Esophagus muscularis mucosa (tissue), 4 donors: ENCODE data around the gene ADCY5. TPM values are rescaled to one million over a fixed set of nuclear protein-coding genes. Genes with fewer than 3 reads are reported as not detected.

Experiments
- DNase-seq: peaks from one replicate; pipeline ENCODE4 v3.0.0-alpha.2; 2017; ENCODE audit errors: extremely low spot score
- H3K27ac ChIP-seq, 4 donors: fragments of 200-600 bp; sonication (generic); replicated peaks in 1 of 4; 1 replicate in 3 of 4; 2 replicates in 1 of 4; pipeline ENCODE4 v1.5.1; 2016 to 2019; ENCODE audit warnings: mild to moderate bottlenecking in 1 of 4
- H3K27me3 ChIP-seq, 4 donors: fragments of 200-600 bp; sonication (generic); one replicate each; pipeline versions ENCODE4 v1.5.1 to v1.6.0; 2016 to 2019
- H3K36me3 ChIP-seq, 4 donors: fragments of 200-600 bp; sonication (generic); one replicate each; pipeline ENCODE4 v1.5.1; 2016 to 2019
- H3K4me1 ChIP-seq, 4 donors: fragments of 200-600 bp; sonication (generic); one replicate each; pipeline ENCODE4 v1.5.1; 2016 to 2019
- H3K4me3 ChIP-seq, 4 donors: fragments of 200-600 bp; sonication (generic); 1 replicate in 2 of 4; 2 replicates in 2 of 4; pipeline ENCODE4 v1.5.1; 2016 to 2019; ENCODE audit warnings: mild to moderate bottlenecking in 4 of 4, moderate library complexity in 1 of 4
- H3K9me3 ChIP-seq, 4 donors: fragments of 200-600 bp; sonication (generic); 1 replicate in 3 of 4; 2 replicates in 1 of 4; pipeline ENCODE4 v1.5.1; 2016 to 2019
- CTCF ChIP-seq, 3 experiments: fragments of 200-600 bp in 2 of 3; fragments of 450-650 bp in 1 of 3; sonication (generic) in 2 of 3; IDR thresholded peaks; one replicate each; pipeline ENCODE4 v1.5.1; 2017 to 2019; ENCODE audit warnings: antibody characterized with exemption in 3 of 3, mild to moderate bottlenecking in 2 of 3, moderate library complexity in 1 of 3
- EP300 ChIP-seq: sonication (generic); formaldehyde crosslinking; IDR thresholded peaks from one replicate; pipeline ENCODE4 v1.6.1; 2017; ENCODE audit warnings: antibody characterized with exemption
- POLR2A ChIP-seq: fragments of 450-650 bp; IDR thresholded peaks from one replicate; pipeline ENCODE4 v1.6.1; 2017; ENCODE audit warnings: antibody characterized with exemption, moderate library complexity, mild to moderate bottlenecking, low read depth
- POLR2AphosphoS5 ChIP-seq, 2 donors: sonication (generic); formaldehyde crosslinking; IDR thresholded peaks; one replicate each; pipeline ENCODE4 v1.6.1; 2017; ENCODE audit warnings: antibody characterized with exemption in 2 of 2
- WGBS: methylation state at CpG from one replicate; pipeline ENCODE4 v1.1.5; 2018; 5-methylcytosine and 5-hydroxymethylcytosine counted together
- intact Hi-C: fragments of 100-400 bp; cut with DNase I; formaldehyde crosslinking; loops from one replicate; pipeline ENCODE4 v1.15.1; 2023
- total RNA-seq, 4 donors: library from RNA; depleted of rRNA; stranded (reverse); fragments of >200 nt; gene quantifications; one replicate each; pipeline versions ENCODE4 v1.1.0 to v1.2.1, GENCODE V29; 2016

Gene ADCY5
- total RNA-seq, 4 donors from 2014 or later = 133 to 228 (median 189) TPM

GRCh38 chr3:123447749-123448517, 957 bp downstream of the ADCY5 start:
- Histone ChIP-seq H3K4me1 (peaks cover 23 to 57% (median 53%) of the 10 kb centered on the region in 4 donors), H3K9me3 (no peaks in the 10 kb centered on the region), H3K36me3 (no peaks in the 10 kb centered on the region), H3K27me3 (peaks cover 0 to 34% (median 3%) of the 10 kb centered on the region in 4 donors), H3K4me3 (peak overlapping the region; percentile 77 to 90 (median 86)), H3K27ac (peak overlapping the region; percentile 93 to 97 (median 97))
- peak; percentile 22 to 77 for TF ChIP-seq POLR2AphosphoS5 (IDR thresholded peaks at IDR 0.05)
- TF ChIP-seq POLR2A = no peak
- TF ChIP-seq CTCF (IDR thresholded peaks at IDR 0.05) = peak; percentile 39 to 59 (median 47)
- intact Hi-C loops = loop anchor here (2.0 to 10.0 kb wide), 4 partner anchors 41 to 121 kb away; no protein-coding TSS in a partner anchor
- DNase-seq = no peak
- WGBS = 6% methylated on average over 18 of the region's 110 CpGs

DNA sequence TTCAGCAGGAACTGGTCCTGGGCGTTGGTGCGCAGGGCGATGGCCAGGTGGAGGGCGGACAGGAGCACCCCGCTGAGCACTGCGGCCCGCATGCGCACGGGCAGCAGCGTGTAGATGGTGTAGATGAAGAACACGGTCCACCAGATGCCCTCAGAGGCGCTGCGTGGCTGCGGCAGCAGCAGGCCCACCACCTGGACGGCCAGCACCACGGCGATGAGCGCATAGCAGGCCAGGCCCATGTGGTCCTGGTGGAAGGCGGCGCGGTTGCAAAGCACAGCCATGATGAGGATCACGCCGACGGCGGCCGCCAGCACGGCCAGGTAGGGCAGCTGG, 1.5 kb downstream of the ADCY5 start:
- Histone ChIP-seq H3K9me3 (no peaks in the 10 kb centered on the region), H3K27me3 (peaks cover 0 to 34% (median 3%) of the 10 kb centered on the region in 4 donors), H3K4me1 (peaks cover 29 to 63% (median 58%) of the 10 kb centered on the region in 4 donors), H3K27ac (peak overlapping the region; percentile 93 to 97 (median 97)), H3K36me3 (no peaks in the 10 kb centered on the region), H3K4me3 (peak overlapping the region; percentile 77 to 90 (median 86))
- TF ChIP-seq POLR2AphosphoS5 (IDR thresholded peaks at IDR 0.05) (peak; percentile 39 to 67), EP300 (no peak)
- WGBS = 42% methylated on average over 25 of the region's 27 CpGs
- DNase-seq = no peak
- intact Hi-C loops = loop anchor here (5.0 to 10.0 kb wide), 3 partner anchors 40 to 120 kb away; no protein-coding TSS in a partner anchor

- intact Hi-C loops = loop anchor here (5.0 to 10.0 kb wide), 3 partner anchors 39 to 119 kb away; no protein-coding TSS in a partner anchor
- H3K27ac ChIP-seq = peak overlapping the region; percentile 93 to 97 (median 97)
- WGBS = 40% methylated on average over 6 of the region's 6 CpGs
- no peaks in the 10 kb centered on the region for H3K9me3 ChIP-seq
- no peak for TF ChIP-seq POLR2A
- TF ChIP-seq POLR2AphosphoS5 (IDR thresholded peaks at IDR 0.05) = no peak
- no peak for TF ChIP-seq CTCF (IDR thresholded peaks at IDR 0.05)
- no peak for TF ChIP-seq EP300
- H3K36me3 ChIP-seq = no peaks in the 10 kb centered on the region
- no peak for DNase-seq
- peaks cover 0 to 34% (median 3%) of the 10 kb centered on the region in 4 donors for H3K27me3 ChIP-seq
- H3K4me1 ChIP-seq = peaks cover 35 to 70% (median 66%) of the 10 kb centered on the region in 4 donors
- H3K4me3 ChIP-seq = peak overlapping the region; percentile 77 to 90 (median 86)
These were observed 2.2 kb downstream of the ADCY5 start for GRCh38 chr3:123446610-123447109.

GRCh38 chr3:123446210-123446609, 2.7 kb downstream of the ADCY5 start:
- H3K9me3 ChIP-seq = no peaks in the 10 kb centered on the region
- peak overlapping the region; percentile 77 to 90 (median 86) for H3K4me3 ChIP-seq
- H3K36me3 ChIP-seq = no peaks in the 10 kb centered on the region
- WGBS = 46% methylated on average over 2 of the region's 2 CpGs
- H3K27ac ChIP-seq = peak overlapping the region; percentile 93 to 97 (median 97)
- TF ChIP-seq POLR2A (no peak), CTCF (IDR thresholded peaks at IDR 0.05) (no peak), EP300 (no peak), POLR2AphosphoS5 (IDR thresholded peaks at IDR 0.05) (no peak)
- peaks cover 0 to 34% (median 3%) of the 10 kb centered on the region in 4 donors for H3K27me3 ChIP-seq
- DNase-seq = no peak
- intact Hi-C loops = loop anchor here (5.0 to 10.0 kb wide), 3 partner anchors 39 to 119 kb away; no protein-coding TSS in a partner anchor
- peaks cover 35 to 71% (median 68%) of the 10 kb centered on the region in 4 donors for H3K4me1 ChIP-seq

- WGBS = 37% methylated on average over 2 of the region's 2 CpGs
- no peak for DNase-seq
- Histone ChIP-seq H3K36me3 (no peaks in the 10 kb centered on the region), H3K27ac (peak overlapping the region; percentile 93 to 97 (median 97)), H3K27me3 (peaks cover 0 to 33% (median 3%) of the 10 kb centered on the region in 4 donors), H3K4me3 (peak overlapping the region; percentile 77 to 90 (median 86)), H3K4me1 (peaks cover 39 to 71% (median 68%) of the 10 kb centered on the region in 4 donors), H3K9me3 (no peaks in the 10 kb centered on the region)
- intact Hi-C loops = loop anchor here (5.0 to 10.0 kb wide), 3 partner anchors 38 to 118 kb away; no protein-coding TSS in a partner anchor
- TF ChIP-seq CTCF (IDR thresholded peaks at IDR 0.05) (no peak), POLR2AphosphoS5 (IDR thresholded peaks at IDR 0.05) (no peak), EP300 (no peak), POLR2A (no peak)
These were observed 3.2 kb downstream of the ADCY5 start for GRCh38 chr3:123445702-123446101.
